H9 (cell line): ENCODE results near the gene NPS. TPM values are rescaled to one million over a fixed set of nuclear protein-coding genes. Genes with fewer than 3 reads are reported as not detected.

Experiments
- DNase-seq: peaks from one replicate; pipeline ENCODE4 v3.0.0-alpha.2; 2017
- H2AFZ ChIP-seq: one replicate; pipeline ENCODE4 v1.6.1; 2013; ENCODE audit warnings: mild to moderate bottlenecking, low read length, control low read depth, moderate library complexity
- H2AK5ac ChIP-seq: 2 replicates; pipeline ENCODE4 v1.6.1; 2013; ENCODE audit warnings: low read length, control low read depth, mixed read lengths; ENCODE audit not compliant: insufficient read length
- H2BK120ac ChIP-seq: one replicate; pipeline ENCODE4 v1.6.1; 2013; ENCODE audit warnings: low read depth, mild to moderate bottlenecking, low read length, control low read depth, inconsistent platforms; ENCODE audit not compliant: poor library complexity, severe bottlenecking
- H2BK12ac ChIP-seq: 2 replicates; pipeline ENCODE4 v1.6.1; 2013; ENCODE audit warnings: low read length, control low read depth, mixed read lengths, low read depth; ENCODE audit not compliant: insufficient read length
- H2BK15ac ChIP-seq: 2 replicates; pipeline ENCODE4 v1.6.1; 2013; ENCODE audit warnings: low read depth, low read length, control low read depth
- H2BK20ac ChIP-seq: one replicate; pipeline ENCODE4 v1.6.1; 2013; ENCODE audit warnings: low read depth, mild to moderate bottlenecking, low read length, control low read depth, inconsistent platforms; ENCODE audit not compliant: poor library complexity, severe bottlenecking
- H2BK5ac ChIP-seq: 2 replicates; pipeline ENCODE4 v1.6.1; 2013; ENCODE audit warnings: low read length, control low read depth, mixed read lengths; ENCODE audit not compliant: insufficient read length
- H3K14ac ChIP-seq: 2 replicates; pipeline ENCODE4 v1.6.1; 2013; ENCODE audit warnings: low read length, control low read depth; ENCODE audit not compliant: insufficient read depth
- H3K18ac ChIP-seq: 2 replicates; pipeline ENCODE4 v1.6.1; 2013; ENCODE audit warnings: low read depth, mild to moderate bottlenecking, mixed read lengths, low read length, control low read depth; ENCODE audit not compliant: insufficient read length
- H3K23ac ChIP-seq: 2 replicates; pipeline ENCODE4 v1.6.1; 2013; ENCODE audit warnings: low read length, control low read depth, mixed read lengths, low read depth; ENCODE audit not compliant: insufficient read length
- H3K23me2 ChIP-seq: 2 replicates; pipeline ENCODE4 v1.6.1; 2013; ENCODE audit warnings: low read depth, mild to moderate bottlenecking, mixed read lengths, low read length, control low read depth; ENCODE audit not compliant: insufficient read length, poor library complexity, severe bottlenecking
- H3K27ac ChIP-seq: 2 replicates; pipeline ENCODE4 v1.5.1; 2013; ENCODE audit warnings: low read length, control low read depth, mixed read lengths, low read depth; ENCODE audit not compliant: insufficient read length
- H3K27me3 ChIP-seq: 2 replicates; pipeline ENCODE4 v1.6.1; 2013; ENCODE audit warnings: low read length, control low read depth, inconsistent platforms; ENCODE audit not compliant: insufficient read depth
- H3K4ac ChIP-seq: 2 replicates; pipeline ENCODE4 v1.6.1; 2013; ENCODE audit warnings: low read depth, mild to moderate bottlenecking, control low read depth, inconsistent platforms, low read length, moderate library complexity
- H3K4me1 ChIP-seq: 2 replicates; pipeline ENCODE4 v1.6.1; 2013; ENCODE audit warnings: low read length, control low read depth, inconsistent platforms; ENCODE audit not compliant: insufficient read depth
- H3K4me2 ChIP-seq: 2 replicates; pipeline ENCODE4 v1.6.1; 2013; ENCODE audit warnings: low read length, control low read depth, mixed read lengths; ENCODE audit not compliant: insufficient read length, insufficient read depth
- H3K56ac ChIP-seq: 2 replicates; pipeline ENCODE4 v1.6.1; 2013; ENCODE audit warnings: low read depth, mild to moderate bottlenecking, mixed read lengths, low read length, control low read depth; ENCODE audit not compliant: insufficient read length
- H3K79me1 ChIP-seq: 2 replicates; pipeline ENCODE4 v1.6.1; 2013; ENCODE audit warnings: low read depth, mild to moderate bottlenecking, moderate library complexity, low read length, control low read depth, inconsistent platforms; ENCODE audit not compliant: insufficient read depth, poor library complexity, severe bottlenecking
- H3K79me2 ChIP-seq: 2 replicates; pipeline ENCODE4 v1.6.1; 2013; ENCODE audit warnings: low read length, control low read depth, inconsistent platforms; ENCODE audit not compliant: insufficient read depth
- H3K9ac ChIP-seq: 2 replicates; pipeline ENCODE4 v1.6.1; 2013; ENCODE audit warnings: low read length, control low read depth, mixed read lengths; ENCODE audit not compliant: insufficient read length; ENCODE audit errors: extremely low read depth
- H3K9me3 ChIP-seq: one replicate; pipeline ENCODE4 v1.6.1; 2013; ENCODE audit warnings: low read depth, low read length, inconsistent platforms; ENCODE audit not compliant: control insufficient read depth
- H3T11ph ChIP-seq: one replicate; pipeline ENCODE4 v1.6.1; 2013; ENCODE audit warnings: mild to moderate bottlenecking, low read length, control low read depth, inconsistent platforms
- H4K20me1 ChIP-seq: one replicate; pipeline ENCODE4 v1.6.1; 2013; ENCODE audit not compliant: control insufficient read depth, insufficient read length, insufficient read depth
- H4K5ac ChIP-seq: 2 replicates; pipeline ENCODE4 v1.6.1; 2013; ENCODE audit warnings: low read depth, mild to moderate bottlenecking, mixed read lengths, low read length, control low read depth; ENCODE audit not compliant: insufficient read length
- H4K8ac ChIP-seq: replicated peaks from 2 replicates; pipeline ENCODE4 v1.6.1; 2013; ENCODE audit warnings: low read length, control low read depth, mixed read lengths, low read depth; ENCODE audit not compliant: insufficient read length
- H4K91ac ChIP-seq: 2 replicates; pipeline ENCODE4 v1.6.1; 2013; ENCODE audit warnings: low read depth, mild to moderate bottlenecking, moderate library complexity, mixed read lengths, low read length, control low read depth; ENCODE audit not compliant: insufficient read length
- H3K27ac Mint-ChIP-seq, 3 experiments: 2 replicates in 2 of 3; 3 replicates in 1 of 3; pipeline ENCODE4 v1.8.0; 2020 to 2021; ENCODE audit warnings: mixed read lengths in 3 of 3, mild to moderate bottlenecking in 1 of 3, moderate library complexity in 1 of 3
- H3K27me3 Mint-ChIP-seq: 2 replicates; pipeline ENCODE4 v1.8.0; 2021; ENCODE audit warnings: low read depth, mild to moderate bottlenecking, moderate library complexity, mixed read lengths
- H3K36me3 Mint-ChIP-seq, 3 experiments: 2 replicates in 2 of 3; 3 replicates in 1 of 3; pipeline ENCODE4 v1.8.0; 2020 to 2021; ENCODE audit warnings: low read depth in 3 of 3, mixed read lengths in 3 of 3; ENCODE audit not compliant: insufficient read depth in 1 of 3
- H3K4me1 Mint-ChIP-seq, 2 experiments: 2 replicates each; pipeline ENCODE4 v1.8.0; 2020; ENCODE audit warnings: mixed read lengths in 2 of 2
- H3K4me3 Mint-ChIP-seq, 2 experiments: 2 replicates in 1 of 2; 3 replicates in 1 of 2; pipeline ENCODE4 v1.8.0; 2020 to 2021; ENCODE audit warnings: mild to moderate bottlenecking in 2 of 2, mixed read lengths in 2 of 2, moderate library complexity in 1 of 2
- H3K9me3 Mint-ChIP-seq, 2 experiments: 2 replicates in 1 of 2; 3 replicates in 1 of 2; pipeline ENCODE4 v1.8.0; 2020; ENCODE audit warnings: mild to moderate bottlenecking in 2 of 2, mixed read lengths in 2 of 2, moderate library complexity in 1 of 2
- WGBS: extraction: QIAGEN DNeasy Blood & Tissue Kit; methylation state at CpG from one replicate; pipeline ENCODE4 v1.1.7; 2013; ENCODE audit warnings: missing lambda C conversion rate, low lambda C conversion rate, mixed read lengths; ENCODE audit not compliant: insufficient read length; ENCODE audit errors: extremely low coverage; 5-methylcytosine and 5-hydroxymethylcytosine counted together
- total RNA-seq: library from RNA; stranded (reverse); gene quantifications from 2 replicates; pipeline ENCODE4 v1.2.1, GENCODE V29; 2021
- TF ChIP-seq, protein P1 (sequence below): fragments of 200-600 bp; sonication (generic); conservative IDR thresholded peaks from 3 replicates; pipeline ENCODE4 v1.8.0; 2021; ENCODE audit warnings: antibody characterized with exemption, mild to moderate bottlenecking

The NPS gene
- total RNA-seq, 1 experiment from 2014 or later: not detected

DNA sequence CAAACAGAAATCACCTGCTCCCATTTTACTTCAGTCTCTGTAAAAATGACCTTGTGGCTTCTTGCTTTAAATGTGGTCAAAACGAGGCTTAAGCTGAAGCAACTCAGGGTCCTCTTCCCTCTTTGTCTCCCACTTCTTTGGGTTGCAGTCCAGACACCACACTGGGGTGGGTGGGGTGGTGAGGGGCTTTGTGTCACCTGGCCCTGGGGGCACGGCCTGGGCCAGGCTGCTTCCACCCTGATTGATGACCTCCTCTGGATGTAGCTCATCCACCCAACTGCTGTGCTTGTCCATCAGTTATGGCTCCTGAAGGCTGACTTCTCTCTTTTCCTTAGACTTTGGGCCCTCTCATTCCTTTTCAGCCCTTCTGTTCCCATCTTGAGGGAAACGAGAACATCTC is 26.8 kb upstream of the NPS start:
- Mint-ChIP-seq H3K4me1 (peaks cover 6% of the 10 kb centered on the region in 2 experiments; a peak in 2 of 4 replicates), H3K4me3 (no peak overlapping the region), H3K27ac (no peak overlapping the region), H3K36me3 (no peaks in the 10 kb centered on the region; a peak in 1 of 7 replicates), H3K27me3 (no peaks in the 10 kb centered on the region; the same call in 1 of the 2 replicates), H3K9me3 (peaks cover 3 to 11% of the 10 kb centered on the region in 2 experiments; a peak in 3 of 5 replicates)
- no peaks in the 10 kb centered on the region for H3K79me1 ChIP-seq
- H2BK15ac ChIP-seq: no peak overlapping the region
- H3K23me2 ChIP-seq: no peaks in the 10 kb centered on the region
- no peaks in the 10 kb centered on the region for H3K4me1 ChIP-seq
- no peak overlapping the region for H3T11ph ChIP-seq
- no peak overlapping the region for H3K9ac ChIP-seq
- no peak overlapping the region for H4K91ac ChIP-seq
- H3K9me3 ChIP-seq: no peaks in the 10 kb centered on the region
- no peak overlapping the region for H2BK20ac ChIP-seq
- H4K20me1 ChIP-seq: no peaks in the 10 kb centered on the region
- WGBS: no CpG with 5 or more reads among the region's 3 CpGs
- no peak overlapping the region for H3K23ac ChIP-seq
- H2BK12ac ChIP-seq: no peak overlapping the region
- no peak overlapping the region for H3K56ac ChIP-seq
- H2BK5ac ChIP-seq: no peak overlapping the region
- H3K14ac ChIP-seq: no peak overlapping the region
- H3K79me2 ChIP-seq: no peaks in the 10 kb centered on the region
- H3K4me2 ChIP-seq: no peak overlapping the region
- no peak overlapping the region for H3K18ac ChIP-seq
- no peak overlapping the region for H2AK5ac ChIP-seq
- no peak overlapping the region for H4K5ac ChIP-seq
- TF ChIP-seq, protein P1, sequence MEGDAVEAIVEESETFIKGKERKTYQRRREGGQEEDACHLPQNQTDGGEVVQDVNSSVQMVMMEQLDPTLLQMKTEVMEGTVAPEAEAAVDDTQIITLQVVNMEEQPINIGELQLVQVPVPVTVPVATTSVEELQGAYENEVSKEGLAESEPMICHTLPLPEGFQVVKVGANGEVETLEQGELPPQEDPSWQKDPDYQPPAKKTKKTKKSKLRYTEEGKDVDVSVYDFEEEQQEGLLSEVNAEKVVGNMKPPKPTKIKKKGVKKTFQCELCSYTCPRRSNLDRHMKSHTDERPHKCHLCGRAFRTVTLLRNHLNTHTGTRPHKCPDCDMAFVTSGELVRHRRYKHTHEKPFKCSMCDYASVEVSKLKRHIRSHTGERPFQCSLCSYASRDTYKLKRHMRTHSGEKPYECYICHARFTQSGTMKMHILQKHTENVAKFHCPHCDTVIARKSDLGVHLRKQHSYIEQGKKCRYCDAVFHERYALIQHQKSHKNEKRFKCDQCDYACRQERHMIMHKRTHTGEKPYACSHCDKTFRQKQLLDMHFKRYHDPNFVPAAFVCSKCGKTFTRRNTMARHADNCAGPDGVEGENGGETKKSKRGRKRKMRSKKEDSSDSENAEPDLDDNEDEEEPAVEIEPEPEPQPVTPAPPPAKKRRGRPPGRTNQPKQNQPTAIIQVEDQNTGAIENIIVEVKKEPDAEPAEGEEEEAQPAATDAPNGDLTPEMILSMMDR: no peak
- no peak overlapping the region for H2BK120ac ChIP-seq
- H3K27ac ChIP-seq: no peak overlapping the region
- H2AFZ ChIP-seq: no peak overlapping the region
- DNase-seq: no peak
- H4K8ac ChIP-seq: no peak overlapping the region
- H3K4ac ChIP-seq: no peak overlapping the region
- H3K27me3 ChIP-seq: no peaks in the 10 kb centered on the region
